A172 (cell line): ENCODE data around the gene MT1H. TPM values are rescaled to one million over a fixed set of nuclear protein-coding genes. Genes with fewer than 3 reads are reported as not detected.

Source experiments
- total RNA-seq: library from RNA; depleted of rRNA; stranded (reverse); fragments of >200 nt; shearing (Covaris generic); gene quantifications from 2 replicates; pipeline ENCODE4 v1.2.3, GENCODE V29; 2014; rRNA removed

Gene MT1H
- total RNA-seq, 1 experiment from 2014 or later, result not detected

Other genes with a start within 250 kb of the MT1H start
- 172 and 175 TPM in 2 replicates for gene AMFR, start 244.3 kb upstream of the MT1H start, total RNA-seq
- gene NUDT21, start 218.5 kb upstream of the MT1H start, total RNA-seq, result 177 and 191 TPM in 2 replicates
- gene OGFOD1, start 218.3 kb upstream of the MT1H start, total RNA-seq, result 154 and 217 TPM in 2 replicates
- gene BBS2, start 149.8 kb upstream of the MT1H start, total RNA-seq, result 57.6 and 64.5 TPM in 2 replicates
- not detected in 2 replicates for gene MT4, start 104.7 kb upstream of the MT1H start, total RNA-seq
- not detected in 2 replicates for gene MT3, start 80.3 kb upstream of the MT1H start, total RNA-seq
- gene MT2A, start 61.2 kb upstream of the MT1H start, total RNA-seq, result 137 and 184 TPM in 2 replicates
- not detected in 2 replicates for gene MT1E, start 44.0 kb upstream of the MT1H start, total RNA-seq
- gene MT1M, start 37.2 kb upstream of the MT1H start, total RNA-seq, result not detected in 2 replicates
- gene MT1A, start 31.1 kb upstream of the MT1H start, total RNA-seq, result not detected in 2 replicates
- not detected in 2 replicates for gene MT1B, start 17.9 kb upstream of the MT1H start, total RNA-seq
- gene MT1F, start 11.9 kb upstream of the MT1H start, total RNA-seq, result not detected in 2 replicates
- gene MT1G, start 1.7 kb upstream of the MT1H start, total RNA-seq, result not detected in 2 replicates
- gene MT1X, start 12.7 kb downstream of the MT1H start, total RNA-seq, result 24.9 and 97.3 TPM in 2 replicates
- gene NUP93, start 60.3 kb downstream of the MT1H start, total RNA-seq, result 134 and 139 TPM in 2 replicates
- gene SLC12A3, start 195.4 kb downstream of the MT1H start, total RNA-seq, result not detected in 2 replicates